Parathyroid adenoma (tissue), 2 donors: ENCODE data around the gene RHBDF1.
A peak's percentile ranks its signal among the peaks of the same experiment; 100 is the strongest.

Experiments
- H2AFZ ChIP-seq: fragments of 300-600 bp; sonication (generic); one replicate; pipeline ENCODE4 v1.7.0; 2017; ENCODE audit warnings: antibody characterized with exemption, mild to moderate bottlenecking
- H3K27ac ChIP-seq: fragments of 300-600 bp; sonication (generic); one replicate; pipeline ENCODE4 v1.7.0; 2017
- H3K27me3 ChIP-seq: fragments of 300-600 bp; sonication (generic); one replicate; pipeline ENCODE4 v1.7.0; 2017; ENCODE audit warnings: low read length; ENCODE audit not compliant: control insufficient read depth, insufficient read depth
- H3K36me3 ChIP-seq: fragments of 300-600 bp; sonication (generic); one replicate; pipeline ENCODE4 v1.7.0; 2017; ENCODE audit warnings: low read length; ENCODE audit not compliant: control insufficient read depth, insufficient read depth
- H3K4me1 ChIP-seq: fragments of 300-600 bp; sonication (generic); one replicate; pipeline ENCODE4 v1.7.0; 2017; ENCODE audit warnings: control low read depth
- H3K4me2 ChIP-seq: fragments of 300-600 bp; sonication (generic); one replicate; pipeline ENCODE4 v1.7.0; 2017; ENCODE audit warnings: low read length
- H3K4me3 ChIP-seq: fragments of 300-600 bp; sonication (generic); one replicate; pipeline ENCODE4 v1.7.0; 2017; ENCODE audit warnings: low read depth, low read length
- H3K79me2 ChIP-seq: fragments of 300-600 bp; sonication (generic); one replicate; pipeline ENCODE4 v1.7.0; 2017; ENCODE audit warnings: control low read depth
- H3K9ac ChIP-seq: fragments of 300-600 bp; sonication (generic); one replicate; pipeline ENCODE4 v1.7.0; 2017; ENCODE audit warnings: mild to moderate bottlenecking
- H3K9me3 ChIP-seq: fragments of 300-600 bp; sonication (generic); one replicate; pipeline ENCODE4 v1.7.0; 2017; ENCODE audit warnings: low read length; ENCODE audit not compliant: control insufficient read depth
- CTCF ChIP-seq: fragments of 300-600 bp; sonication (generic); IDR thresholded peaks from one replicate; pipeline ENCODE4 v1.7.0; 2017; ENCODE audit warnings: antibody characterized with exemption, mild to moderate bottlenecking
- donor health status: primary hyperparathyroidism.

Gene RHBDF1

GRCh38 chr16:96935-97381 is 24.5 kb upstream of the RHBDF1 start:
- Histone ChIP-seq H3K36me3 (no peaks in the 10 kb centered on the region), H3K4me3 (no peak overlapping the region), H3K27ac (no peak overlapping the region), H3K79me2 (peaks cover 3% of the 10 kb centered on the region), H3K4me2 (no peak overlapping the region), H2AFZ (no peak overlapping the region), H3K9ac (no peak overlapping the region), H3K4me1 (no peaks in the 10 kb centered on the region), H3K9me3 (no peaks in the 10 kb centered on the region), H3K27me3 (no peaks in the 10 kb centered on the region)
- TF ChIP-seq CTCF = peak; percentile 98

GRCh38 chr16:94918-95265 is 22.5 kb upstream of the RHBDF1 start:
- Histone ChIP-seq H3K4me1 (no peaks in the 10 kb centered on the region), H3K4me3 (no peak overlapping the region), H3K9me3 (no peaks in the 10 kb centered on the region), H2AFZ (no peak overlapping the region), H3K9ac (no peak overlapping the region), H3K27me3 (no peaks in the 10 kb centered on the region), H3K36me3 (no peaks in the 10 kb centered on the region), H3K4me2 (no peak overlapping the region), H3K79me2 (peaks cover 3% of the 10 kb centered on the region), H3K27ac (no peak overlapping the region)
- no peak for TF ChIP-seq CTCF

GRCh38 chr16:92431-93339 is 20.3 kb upstream of the RHBDF1 start:
- H3K9ac ChIP-seq = no peak overlapping the region

GRCh38 chr16:91484-91883 is 19.1 kb upstream of the RHBDF1 start:
- Histone ChIP-seq H3K4me2 (peak overlapping the region; percentile 22), H3K36me3 (no peaks in the 10 kb centered on the region), H3K9me3 (no peaks in the 10 kb centered on the region), H3K4me1 (no peaks in the 10 kb centered on the region), H3K9ac (no peak overlapping the region), H3K27me3 (no peaks in the 10 kb centered on the region), H2AFZ (no peak overlapping the region), H3K4me3 (no peak overlapping the region), H3K27ac (no peak overlapping the region), H3K79me2 (peaks cover 3% of the 10 kb centered on the region)
- no peak for TF ChIP-seq CTCF

More at GRCh38 chr16:92431-93339, 20.3 kb upstream of the RHBDF1 start:
- no peak overlapping the region for H3K4me3 ChIP-seq
- H3K79me2 ChIP-seq = peaks cover 3% of the 10 kb centered on the region
- H2AFZ ChIP-seq = no peak overlapping the region
- no peaks in the 10 kb centered on the region for H3K9me3 ChIP-seq
- TF ChIP-seq CTCF = no peak
- no peaks in the 10 kb centered on the region for H3K4me1 ChIP-seq
- H3K36me3 ChIP-seq = no peaks in the 10 kb centered on the region
- no peaks in the 10 kb centered on the region for H3K27me3 ChIP-seq
- H3K27ac ChIP-seq = no peak overlapping the region
- H3K4me2 ChIP-seq = no peak overlapping the region
